NCI-H2171 treated with DMSO at 0.1 percent for 48 hours (cell line): ENCODE data around the gene MAP1A.
A peak's percentile ranks its signal among the peaks of the same experiment; 100 is the strongest.
"Not testable (repeated sequence)": the region's sequence is repeated elsewhere in the genome, so short reads cannot be mapped to it uniquely, and the experiment has no call there.

ENCODE experiments used
- DNase-seq: peaks from one replicate; lab custom pipeline; 2025; lab: John Stamatoyannopoulos, UW

Gene MAP1A

DNA sequence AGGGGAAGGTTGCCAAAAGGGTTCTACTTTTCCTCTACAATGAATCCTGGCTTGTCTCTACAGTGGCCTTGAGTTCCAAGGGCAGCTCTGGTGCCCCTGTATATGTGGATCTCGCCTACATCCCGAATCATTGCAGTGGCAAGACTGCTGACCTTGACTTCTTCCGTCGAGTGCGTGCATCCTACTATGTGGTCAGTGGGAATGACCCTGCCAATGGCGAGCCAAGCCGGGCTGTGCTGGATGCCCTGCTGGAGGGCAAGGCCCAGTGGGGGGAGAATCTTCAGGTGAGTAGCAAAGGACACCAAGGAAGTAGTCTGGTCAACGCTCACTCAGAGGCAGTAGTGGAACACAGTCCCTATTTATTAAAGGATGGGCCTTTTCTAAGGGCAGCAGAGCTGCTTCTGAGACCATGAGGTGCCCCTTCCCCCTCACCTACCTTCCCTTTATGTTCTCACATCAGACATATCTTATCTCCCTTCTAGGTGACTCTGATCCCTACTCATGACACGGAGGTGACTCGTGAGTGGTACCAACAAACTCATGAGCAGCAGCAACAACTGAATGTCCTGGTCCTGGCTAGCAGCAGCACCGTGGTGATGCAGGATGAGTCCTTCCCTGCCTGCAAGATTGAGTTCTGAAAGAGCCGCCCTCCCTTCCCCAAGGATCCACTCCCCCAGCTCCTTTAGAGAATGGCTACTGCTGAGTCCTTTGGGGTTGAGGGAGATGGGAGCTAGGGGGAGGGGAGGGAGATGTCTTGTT is 12.4 kb downstream of the MAP1A start:
- DNase-seq: no peak

DNA sequence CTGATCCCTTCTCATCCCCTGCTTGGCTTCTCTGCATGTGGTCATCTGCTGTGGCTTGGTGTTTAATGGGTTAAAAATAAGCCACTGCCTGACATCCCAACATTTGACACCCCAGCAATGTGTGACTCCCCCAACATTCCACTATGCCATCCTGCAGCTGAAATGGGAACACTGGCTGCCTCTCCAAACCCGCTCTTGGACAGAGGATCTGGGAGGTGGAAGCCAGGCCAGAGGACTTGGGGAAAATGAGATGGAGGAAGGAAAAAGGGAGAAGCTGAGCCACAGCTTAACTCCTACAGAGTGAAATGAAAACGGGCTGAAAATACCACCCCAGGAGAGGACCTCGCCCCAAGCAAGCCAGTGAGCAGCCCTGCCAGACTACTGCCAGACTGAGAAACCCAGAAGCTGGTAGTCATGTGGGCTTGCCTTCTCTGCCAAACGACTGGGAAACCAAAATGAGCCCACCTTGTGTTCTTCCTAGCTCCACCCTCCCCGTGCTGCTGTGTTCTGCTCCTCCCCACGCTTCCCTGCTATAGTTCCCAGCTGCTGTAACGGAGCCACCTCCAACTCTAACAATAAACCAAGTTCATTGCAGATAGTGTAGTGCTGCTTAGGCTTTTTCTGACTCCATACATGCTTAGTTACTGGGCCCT is 13.7 kb downstream of the MAP1A start:
- peak; percentile 17 for DNase-seq

DNA sequence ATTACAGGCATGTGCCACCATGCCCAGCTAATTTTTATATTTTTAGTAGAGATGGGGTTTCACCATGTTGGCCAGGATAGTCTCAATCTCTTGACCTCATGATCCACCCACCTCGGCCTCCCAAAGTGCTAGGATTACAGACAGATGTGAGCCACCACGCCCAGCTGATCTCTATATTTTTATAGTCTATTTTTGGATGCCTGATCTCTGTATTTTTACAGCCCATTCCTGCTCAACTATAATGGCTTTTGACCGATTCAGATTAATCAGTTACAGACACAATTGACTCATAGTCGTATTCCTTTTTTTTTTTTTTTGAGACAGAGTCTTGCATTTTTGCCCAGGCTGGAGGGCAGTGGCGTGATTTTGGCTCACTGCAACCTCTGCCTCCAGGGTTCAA is 15.4 kb downstream of the MAP1A start:
- DNase-seq: not testable (repeated sequence)

DNA sequence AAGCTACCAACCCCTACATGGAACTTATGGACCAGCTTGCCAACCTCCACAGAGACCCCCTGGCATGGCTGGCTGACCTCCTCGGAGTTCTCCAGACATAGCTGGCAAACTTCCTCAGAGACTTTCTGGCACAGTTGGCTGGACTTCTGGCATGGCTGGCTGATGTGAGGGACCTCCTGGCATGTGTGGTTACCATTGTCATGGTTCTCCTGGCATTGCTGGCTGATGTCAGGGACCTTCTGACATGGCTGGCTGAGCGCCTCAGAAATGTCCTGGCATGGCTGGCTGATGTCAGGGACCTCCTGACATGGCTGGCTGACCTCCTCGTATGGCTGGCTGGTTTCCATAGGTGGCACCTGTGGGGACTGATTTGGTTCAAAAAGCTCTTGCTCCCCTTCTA is 17.5 kb downstream of the MAP1A start:
- DNase-seq: no peak

DNA sequence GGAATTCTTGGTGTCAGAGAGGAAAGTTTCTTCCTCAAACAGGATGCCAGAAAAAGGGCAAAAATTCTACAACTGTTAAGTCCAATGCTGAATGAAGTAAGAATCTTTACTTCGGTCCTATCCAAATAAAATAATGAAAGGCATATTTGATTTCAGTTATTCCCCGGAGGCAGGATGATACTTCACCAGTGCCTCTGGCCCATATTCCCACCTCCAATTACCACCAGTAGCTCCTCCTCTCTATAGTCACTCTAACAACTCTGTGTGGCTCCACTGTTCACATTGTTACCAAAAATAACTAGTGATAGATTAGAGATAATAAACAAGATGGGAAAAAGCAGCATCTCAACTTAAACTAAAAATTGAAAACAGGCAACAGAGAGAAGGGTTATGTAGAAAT is 20.7 kb downstream of the MAP1A start:
- no peak for DNase-seq

DNA sequence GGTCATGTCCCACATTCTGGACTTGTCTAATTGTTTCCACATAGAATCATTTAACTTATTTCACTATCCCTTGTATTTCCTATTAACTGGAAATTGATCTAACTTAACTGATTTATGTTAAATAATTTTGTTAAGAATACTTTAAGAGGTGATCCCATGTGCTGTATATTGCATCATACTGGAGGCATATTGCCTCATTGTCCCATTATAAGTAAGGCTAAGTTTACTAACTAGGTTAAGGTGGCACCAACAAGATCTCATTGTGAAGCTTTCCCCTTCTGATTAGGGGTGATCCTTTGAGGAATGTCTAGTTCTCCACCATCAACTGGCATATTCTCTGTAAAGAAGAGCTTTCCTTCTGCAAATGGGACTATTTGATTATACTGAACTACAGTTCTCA is 24.4 kb downstream of the MAP1A start:
- DNase-seq: no peak

DNA sequence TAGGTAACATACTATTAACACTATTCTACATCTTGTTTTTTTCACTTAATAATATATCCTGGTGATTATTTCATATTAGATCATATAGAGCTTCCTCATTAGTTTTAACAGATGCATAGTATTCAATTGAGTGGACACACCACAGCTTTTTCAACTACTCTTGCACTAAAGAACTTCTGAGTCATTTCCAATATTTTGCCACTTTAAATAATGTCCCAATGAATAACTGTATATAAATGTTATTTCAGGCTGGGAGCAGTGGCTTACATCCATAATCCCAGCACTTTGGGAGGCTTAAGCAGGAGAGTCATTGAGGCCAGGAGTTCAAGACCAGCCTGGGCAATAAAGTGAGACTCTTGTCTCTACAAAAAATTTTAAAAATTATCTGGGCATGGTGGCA is 26.9 kb downstream of the MAP1A start:
- DNase-seq: no peak

DNA sequence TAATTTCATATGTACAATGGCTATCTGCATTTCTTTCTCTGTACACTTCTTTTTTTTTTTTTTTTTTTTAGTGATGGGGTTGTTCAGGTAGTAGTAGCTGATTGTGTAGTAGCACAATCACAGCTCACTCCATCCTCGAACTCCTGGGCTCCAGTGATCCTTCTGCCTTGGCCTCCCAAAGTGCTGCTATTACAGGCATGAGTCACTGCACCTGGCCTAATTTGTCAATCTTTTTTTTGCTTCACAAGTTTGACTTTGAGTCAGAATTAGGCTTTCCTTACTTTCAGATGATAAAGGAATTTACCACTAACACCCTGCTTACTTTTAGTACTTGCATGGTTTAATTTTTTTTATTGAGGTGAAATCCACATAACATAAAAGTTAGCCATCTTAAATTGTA is 28.0 kb downstream of the MAP1A start:
- no peak for DNase-seq

DNA sequence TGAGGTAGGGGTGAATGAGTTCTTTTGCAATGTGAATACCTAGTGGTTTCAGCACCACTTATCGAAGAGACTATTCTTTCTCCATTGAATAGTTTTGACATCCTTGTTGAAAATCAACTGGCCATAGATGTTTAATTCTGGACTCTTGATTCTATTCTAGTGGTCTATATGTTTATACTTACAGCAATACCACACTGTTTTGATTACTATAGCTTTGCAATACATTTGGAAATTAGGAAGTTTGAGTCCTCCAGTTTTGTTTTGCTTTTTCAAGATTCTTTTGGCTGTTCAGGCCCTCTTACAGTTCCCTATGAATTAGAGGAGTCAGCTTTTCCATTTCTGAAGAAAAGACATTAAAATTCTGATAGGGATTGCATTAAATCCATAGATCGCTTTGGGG is 30.1 kb downstream of the MAP1A start:
- no peak for DNase-seq

DNA sequence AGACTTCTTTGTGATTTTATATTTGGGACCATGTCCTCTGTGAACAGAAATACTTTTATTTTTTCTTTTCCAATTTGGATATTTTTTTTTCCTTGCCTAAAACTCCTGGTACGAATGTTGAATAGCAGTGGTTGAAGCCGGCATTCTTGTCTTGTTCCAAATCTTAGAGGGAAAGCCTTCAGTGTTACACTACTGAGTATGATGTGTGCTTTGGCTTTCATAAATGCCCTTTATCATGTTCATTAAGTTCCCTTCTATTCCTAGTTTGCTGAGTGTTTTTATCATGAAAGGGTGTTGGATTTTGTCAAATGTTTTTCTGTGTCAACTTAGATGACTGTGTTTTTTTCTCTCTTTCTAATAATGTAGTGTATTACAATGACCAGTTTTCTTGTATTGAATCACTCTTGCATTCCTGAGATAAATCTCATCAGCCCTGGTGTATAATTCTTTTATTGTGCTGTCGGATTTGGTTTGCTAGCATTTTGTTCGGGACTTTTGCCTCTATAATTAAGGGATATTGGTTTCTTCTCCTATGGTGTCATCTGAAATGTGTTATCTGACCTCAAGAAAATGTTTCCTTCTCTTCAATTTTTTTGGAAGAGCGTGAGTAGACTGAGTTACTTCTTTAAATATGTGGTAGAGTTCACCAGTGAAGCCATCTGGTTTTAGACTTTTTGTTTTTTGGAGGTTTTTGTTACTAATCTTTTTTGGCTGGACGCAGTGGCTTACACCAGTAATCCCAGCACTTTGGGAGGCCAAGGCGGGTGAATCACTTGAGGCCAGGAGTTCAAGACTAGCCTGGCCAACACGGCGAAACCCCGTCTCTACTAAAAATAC is 33.3 kb downstream of the MAP1A start:
- DNase-seq: no peak

DNA sequence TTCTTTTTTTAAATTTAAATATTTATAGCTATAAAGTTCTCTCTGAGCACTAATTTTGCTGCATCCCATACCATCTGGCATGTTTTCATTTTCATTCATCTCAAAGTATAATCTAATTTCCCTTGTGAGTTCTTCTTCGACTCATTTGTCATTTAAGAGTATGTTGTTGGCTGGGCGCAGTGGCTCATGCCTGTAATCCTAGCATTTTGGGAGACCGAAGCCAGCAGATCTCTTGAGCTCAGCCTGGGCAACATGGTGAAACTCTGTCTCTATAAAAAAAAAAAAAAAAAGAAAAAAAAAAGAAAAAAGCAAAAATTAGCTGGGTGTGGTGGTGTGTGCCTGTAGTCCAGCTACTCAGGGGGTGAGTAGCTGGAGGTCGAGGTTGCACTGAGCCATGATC is 34.8 kb downstream of the MAP1A start:
- DNase-seq: peak; percentile 73

DNA sequence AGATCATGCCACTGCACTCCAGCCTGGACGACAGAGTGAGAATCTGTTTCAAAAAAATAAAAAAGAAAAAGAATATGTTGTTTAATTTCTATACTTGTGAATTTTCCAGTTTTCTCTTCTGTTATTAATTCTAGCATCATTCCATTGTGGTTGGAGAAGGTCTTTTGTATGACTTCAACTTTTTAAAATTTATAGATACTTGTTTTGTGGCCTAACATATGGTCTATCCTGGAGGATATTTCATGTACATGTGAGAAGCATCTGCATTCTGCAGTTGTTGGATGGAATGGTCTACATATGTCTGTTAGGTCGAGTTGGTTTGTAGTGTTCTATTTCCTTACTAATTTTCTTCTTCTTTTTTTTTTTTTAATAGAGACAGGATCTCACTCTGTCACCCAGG is 35.6 kb downstream of the MAP1A start:
- DNase-seq: no peak

DNA sequence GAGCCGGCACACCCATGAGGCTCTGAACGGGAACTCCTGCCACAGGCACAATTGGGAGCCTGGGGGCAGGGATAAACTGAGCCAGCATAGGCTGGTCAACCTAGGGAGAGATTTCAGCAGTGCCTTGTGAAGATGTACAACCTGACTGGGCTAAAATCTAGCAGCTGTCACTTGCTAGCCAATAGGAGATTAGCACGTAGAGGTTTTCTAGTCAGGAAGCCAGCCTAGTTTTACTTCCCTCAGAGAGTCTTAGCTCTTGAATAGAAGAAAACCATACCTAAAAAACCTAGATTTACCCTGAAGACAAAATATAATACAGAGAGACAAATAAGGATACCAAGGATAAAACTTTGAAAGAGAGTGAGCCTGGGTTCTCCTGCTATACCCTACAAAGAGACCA is 45.3 kb downstream of the MAP1A start:
- not testable (repeated sequence) for DNase-seq

DNA sequence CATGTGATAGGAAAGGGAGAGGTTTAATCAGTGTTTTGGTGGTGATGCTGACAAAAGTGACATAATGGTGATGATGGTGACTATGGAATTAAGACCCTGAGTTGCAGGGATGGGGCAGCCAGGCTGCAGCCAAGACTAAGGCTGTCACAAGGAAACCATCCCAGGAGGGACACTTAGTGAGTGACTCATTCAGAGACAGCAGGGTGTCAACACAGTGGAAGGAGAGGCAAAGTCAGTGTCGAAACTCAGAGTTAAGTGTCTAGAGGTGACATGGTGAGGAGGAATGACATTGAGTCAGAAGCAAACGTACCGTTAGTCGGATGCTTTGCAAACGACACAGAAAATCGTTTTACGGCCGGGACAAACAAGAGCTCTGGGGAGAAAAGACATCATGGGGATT is 46.4 kb downstream of the MAP1A start:
- not testable (repeated sequence) for DNase-seq

DNA sequence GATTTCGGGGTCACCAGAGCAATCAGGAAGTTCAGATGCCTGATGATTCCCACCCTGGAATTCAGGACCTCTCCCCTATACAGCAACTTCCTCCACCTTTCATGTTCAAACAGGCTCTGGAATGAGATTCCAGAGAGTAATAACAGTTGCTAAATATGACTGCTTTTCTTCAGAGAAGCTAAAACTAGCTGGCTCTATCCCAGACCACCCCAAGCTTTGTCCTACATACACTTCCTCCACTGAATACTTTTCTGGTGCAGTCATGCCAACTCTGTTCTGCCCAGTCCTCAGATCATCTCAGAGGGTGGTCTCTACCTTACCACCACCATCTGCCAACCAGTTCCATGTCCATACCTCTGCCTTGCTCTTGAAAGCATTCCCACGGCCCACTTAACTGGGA is 49.2 kb downstream of the MAP1A start:
- DNase-seq: not testable (repeated sequence)

DNA sequence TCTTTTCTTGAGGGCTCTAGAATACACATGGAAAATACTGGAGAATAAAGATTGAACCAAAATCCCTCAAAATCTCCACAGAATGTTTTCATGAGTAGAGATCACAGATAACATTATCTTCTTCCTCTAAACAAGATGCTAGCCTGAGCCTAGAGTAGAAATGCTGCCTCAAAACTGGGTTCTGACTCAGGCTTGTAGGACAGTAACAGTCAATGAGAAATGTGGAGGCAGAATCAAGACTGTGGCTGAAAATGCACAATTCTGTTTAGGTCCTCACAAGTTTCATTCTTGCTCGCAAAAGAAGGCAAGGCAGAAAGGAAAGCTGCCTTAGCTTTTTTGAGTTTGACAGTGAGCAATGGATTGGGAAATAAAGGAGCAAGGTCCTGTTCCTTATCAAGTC is 57.2 kb downstream of the MAP1A start:
- not testable (repeated sequence) for DNase-seq
